ENCODE measurements around the gene PHF19.

GRCh38 chr9:120870206-120870605 is 6.8 kb downstream of the PHF19 start:
- TF ChIP-seq, protein P1, sequence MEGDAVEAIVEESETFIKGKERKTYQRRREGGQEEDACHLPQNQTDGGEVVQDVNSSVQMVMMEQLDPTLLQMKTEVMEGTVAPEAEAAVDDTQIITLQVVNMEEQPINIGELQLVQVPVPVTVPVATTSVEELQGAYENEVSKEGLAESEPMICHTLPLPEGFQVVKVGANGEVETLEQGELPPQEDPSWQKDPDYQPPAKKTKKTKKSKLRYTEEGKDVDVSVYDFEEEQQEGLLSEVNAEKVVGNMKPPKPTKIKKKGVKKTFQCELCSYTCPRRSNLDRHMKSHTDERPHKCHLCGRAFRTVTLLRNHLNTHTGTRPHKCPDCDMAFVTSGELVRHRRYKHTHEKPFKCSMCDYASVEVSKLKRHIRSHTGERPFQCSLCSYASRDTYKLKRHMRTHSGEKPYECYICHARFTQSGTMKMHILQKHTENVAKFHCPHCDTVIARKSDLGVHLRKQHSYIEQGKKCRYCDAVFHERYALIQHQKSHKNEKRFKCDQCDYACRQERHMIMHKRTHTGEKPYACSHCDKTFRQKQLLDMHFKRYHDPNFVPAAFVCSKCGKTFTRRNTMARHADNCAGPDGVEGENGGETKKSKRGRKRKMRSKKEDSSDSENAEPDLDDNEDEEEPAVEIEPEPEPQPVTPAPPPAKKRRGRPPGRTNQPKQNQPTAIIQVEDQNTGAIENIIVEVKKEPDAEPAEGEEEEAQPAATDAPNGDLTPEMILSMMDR (IDR thresholded peaks at IDR 0.05 in 2 of 3, conservative IDR thresholded peaks at IDR 0.05 in 1 of 3; ENCODE audit: control insufficient read depth in 2 of 3, extremely low read depth in 1 of 3, insufficient read depth in 1 of 3, low read depth in 3 of 3, low read length in 3 of 3) = no peak
- no peak for TF ChIP-seq HDAC6 (IDR thresholded peaks at IDR 0.05; ENCODE audit: unreplicated experiment)
- no peak for TF ChIP-seq CHD2 (IDR thresholded peaks at IDR 0.05; ENCODE audit: borderline replicate concordance, low read depth, low read length)
- no peak for TF ChIP-seq FOXM1 (IDR thresholded peaks at IDR 0.05; ENCODE audit: low read depth, low read length)
- TF ChIP-seq ESRRA (IDR thresholded peaks at IDR 0.05; ENCODE audit: low read length) = no peak

Data from GM12878 (cell line).